ENCODE results near the gene COBL. TPM values are rescaled to one million over a fixed set of nuclear protein-coding genes. Genes with fewer than 3 reads are reported as not detected.

The COBL gene
- total RNA-seq, 1 donor from 2014 or later, result 6.3 TPM

DNA sequence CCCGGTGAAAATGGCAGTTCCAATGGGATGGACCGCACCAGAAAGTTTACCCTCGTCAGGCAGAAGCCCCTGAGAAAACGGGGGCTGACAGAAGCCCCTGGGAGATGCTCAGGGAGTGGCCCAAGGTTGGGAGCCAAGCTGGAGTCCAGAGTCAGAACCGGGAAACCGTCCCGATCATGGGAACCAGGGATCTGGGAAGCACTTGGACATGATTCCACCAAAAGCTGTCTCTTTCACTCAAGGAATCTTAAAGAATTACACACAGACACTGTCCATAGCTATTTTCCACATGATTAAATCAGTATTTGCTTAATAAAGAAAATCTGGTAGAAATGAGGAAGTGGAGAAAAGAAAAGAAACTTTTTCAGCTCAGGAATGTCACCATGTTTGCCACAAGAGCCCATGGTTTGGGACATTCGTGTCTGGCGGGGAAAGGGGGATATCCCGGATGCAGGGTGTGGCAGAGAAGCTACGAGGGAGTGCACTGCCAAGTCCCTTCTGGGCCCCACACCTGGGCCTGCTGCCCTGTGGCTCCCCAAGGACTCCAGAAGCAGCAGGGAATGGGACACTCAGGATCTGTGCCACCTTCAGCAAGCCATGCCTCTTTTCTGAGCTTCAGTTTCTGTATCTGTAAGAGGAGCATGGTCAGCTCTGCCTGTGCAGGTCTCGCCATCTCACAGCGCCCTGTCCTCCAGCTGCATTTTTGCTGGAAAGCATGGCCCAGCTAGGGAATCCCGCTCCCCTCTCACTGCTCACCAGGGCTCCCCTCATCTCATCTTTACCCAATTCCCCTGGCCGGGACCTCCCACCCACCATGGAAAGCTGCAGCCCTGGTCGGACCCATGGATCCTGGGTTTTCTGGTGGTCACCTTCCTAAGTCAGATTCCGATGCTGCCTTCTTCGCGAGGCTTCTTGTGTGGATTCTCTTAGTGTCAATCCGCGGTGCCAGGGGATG, 308.8 kb downstream of the COBL start:
- Histone ChIP-seq H3F3A (ENCODE audit: low read depth) (no peaks in the 10 kb centered on the region), H2AFZ (replicated peaks) (no peak overlapping the region), H3K79me2 (ENCODE audit: low read depth) (no peaks in the 10 kb centered on the region), H3K36me3 (no peaks in the 10 kb centered on the region), H3K27me3 (no peaks in the 10 kb centered on the region), H3K9me3 (ENCODE audit: low read depth) (no peaks in the 10 kb centered on the region), H4K20me1 (ENCODE audit: low read depth) (no peaks in the 10 kb centered on the region), H3K9ac (no peak overlapping the region), H3K27ac (no peak overlapping the region), H3K4me3 (no peak overlapping the region), H3K4me2 (no peak overlapping the region), H3K4me1 (no peaks in the 10 kb centered on the region)
- Mint-ChIP-seq H3K4me1 (no peaks in the 10 kb centered on the region), H3K36me3 (no peaks in the 10 kb centered on the region), H3K27me3 (ENCODE audit: insufficient read depth, low read depth) (no peaks in the 10 kb centered on the region), H3K9me3 (no peaks in the 10 kb centered on the region), H3K4me3 (no peak overlapping the region), H3K27ac (no peak overlapping the region)
- no peak for DNase-seq (ENCODE audit: low spot score)
- TF ChIP-seq, protein P1, sequence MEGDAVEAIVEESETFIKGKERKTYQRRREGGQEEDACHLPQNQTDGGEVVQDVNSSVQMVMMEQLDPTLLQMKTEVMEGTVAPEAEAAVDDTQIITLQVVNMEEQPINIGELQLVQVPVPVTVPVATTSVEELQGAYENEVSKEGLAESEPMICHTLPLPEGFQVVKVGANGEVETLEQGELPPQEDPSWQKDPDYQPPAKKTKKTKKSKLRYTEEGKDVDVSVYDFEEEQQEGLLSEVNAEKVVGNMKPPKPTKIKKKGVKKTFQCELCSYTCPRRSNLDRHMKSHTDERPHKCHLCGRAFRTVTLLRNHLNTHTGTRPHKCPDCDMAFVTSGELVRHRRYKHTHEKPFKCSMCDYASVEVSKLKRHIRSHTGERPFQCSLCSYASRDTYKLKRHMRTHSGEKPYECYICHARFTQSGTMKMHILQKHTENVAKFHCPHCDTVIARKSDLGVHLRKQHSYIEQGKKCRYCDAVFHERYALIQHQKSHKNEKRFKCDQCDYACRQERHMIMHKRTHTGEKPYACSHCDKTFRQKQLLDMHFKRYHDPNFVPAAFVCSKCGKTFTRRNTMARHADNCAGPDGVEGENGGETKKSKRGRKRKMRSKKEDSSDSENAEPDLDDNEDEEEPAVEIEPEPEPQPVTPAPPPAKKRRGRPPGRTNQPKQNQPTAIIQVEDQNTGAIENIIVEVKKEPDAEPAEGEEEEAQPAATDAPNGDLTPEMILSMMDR (IDR thresholded peaks at IDR 0.05), result no peak
- no peak for TF ChIP-seq EZH2phosphoT487 (IDR thresholded peaks at IDR 0.05)

DNA sequence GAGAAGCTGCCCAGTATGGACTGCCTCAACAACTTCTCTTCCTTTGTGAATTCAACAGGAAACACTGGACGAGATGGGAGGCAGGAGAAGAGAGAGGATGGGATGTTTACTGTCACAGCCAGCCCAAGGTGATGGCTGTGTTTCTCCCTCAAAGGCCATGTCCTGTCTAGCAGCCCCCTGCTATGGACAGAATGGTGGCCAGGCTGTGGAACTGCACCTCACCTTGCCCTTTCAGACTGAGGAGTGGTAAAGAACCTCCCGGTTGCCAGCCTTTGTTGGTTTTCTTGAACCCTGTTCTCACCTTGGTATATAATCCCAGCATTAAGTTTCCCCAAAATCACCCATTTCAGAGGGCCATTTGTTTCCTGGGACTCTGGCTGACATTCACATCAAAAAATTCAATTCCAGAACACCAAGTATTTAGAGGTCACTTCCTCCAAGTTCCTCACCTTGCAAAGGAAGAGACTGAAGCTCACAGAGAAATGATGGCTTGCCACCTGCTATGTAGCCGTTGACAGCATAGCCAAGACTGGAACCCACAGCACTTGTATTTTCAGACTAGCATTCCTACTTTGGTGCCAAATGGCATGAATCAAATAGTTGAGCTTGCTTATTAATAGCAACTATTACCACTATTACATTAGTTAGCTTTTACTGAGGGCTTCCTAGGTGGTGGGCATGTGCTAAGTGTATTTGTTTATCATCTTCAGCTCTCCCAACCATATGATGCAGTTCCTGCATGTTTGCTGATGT, 309.9 kb downstream of the COBL start:
- no peaks in the 10 kb centered on the region for H3K27me3 Mint-ChIP-seq (ENCODE audit: insufficient read depth, low read depth)
- Histone ChIP-seq H2AFZ (replicated peaks) (no peak overlapping the region), H3K9ac (no peak overlapping the region), H3F3A (ENCODE audit: low read depth) (no peaks in the 10 kb centered on the region), H3K4me3 (no peak overlapping the region), H4K20me1 (ENCODE audit: low read depth) (no peaks in the 10 kb centered on the region), H3K36me3 (no peaks in the 10 kb centered on the region), H3K27me3 (no peaks in the 10 kb centered on the region), H3K27ac (no peak overlapping the region), H3K4me1 (no peaks in the 10 kb centered on the region), H3K4me2 (no peak overlapping the region), H3K9me3 (ENCODE audit: low read depth) (no peaks in the 10 kb centered on the region), H3K79me2 (ENCODE audit: low read depth) (no peaks in the 10 kb centered on the region)
- no peak overlapping the region for H3K4me3 Mint-ChIP-seq
- H3K27ac Mint-ChIP-seq, result no peak overlapping the region
- H3K9me3 Mint-ChIP-seq, result peaks cover under 1% of the 10 kb centered on the region
- H3K4me1 Mint-ChIP-seq, result no peaks in the 10 kb centered on the region
- TF ChIP-seq EZH2 (IDR thresholded peaks at IDR 0.05) (no peak), EZH2phosphoT487 (IDR thresholded peaks at IDR 0.05) (no peak)
- TF ChIP-seq, protein P1 (IDR thresholded peaks at IDR 0.05), result no peak
- DNase-seq (ENCODE audit: low spot score), result no peak
- H3K36me3 Mint-ChIP-seq, result no peaks in the 10 kb centered on the region

DNA sequence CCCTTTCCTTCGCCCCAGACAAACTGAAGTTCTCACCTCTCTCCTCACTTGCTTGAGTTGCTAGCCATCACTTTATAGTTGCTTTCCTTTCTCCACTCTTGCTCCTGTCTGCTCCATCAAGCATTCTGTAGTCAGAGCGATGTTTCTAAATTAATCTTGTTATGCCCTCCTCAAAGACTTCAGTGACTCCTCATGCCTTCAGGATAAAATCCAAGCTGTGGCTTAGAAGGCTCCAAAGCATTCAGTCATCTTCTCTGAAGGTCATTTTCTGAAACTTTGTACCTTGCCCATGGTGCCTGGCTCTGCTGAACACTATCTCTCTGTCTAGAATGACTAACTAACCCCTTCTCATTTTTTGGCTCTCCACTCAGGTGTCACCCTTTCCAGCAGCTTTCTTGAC, 311.5 kb downstream of the COBL start:
- no peaks in the 10 kb centered on the region for H3K79me2 ChIP-seq (ENCODE audit: low read depth)
- H3F3A ChIP-seq (ENCODE audit: low read depth), result no peaks in the 10 kb centered on the region
- DNase-seq (ENCODE audit: low spot score), result no peak
- no peaks in the 10 kb centered on the region for H3K9me3 ChIP-seq (ENCODE audit: low read depth)
- H3K4me3 ChIP-seq, result no peak overlapping the region
- TF ChIP-seq EZH2 (IDR thresholded peaks at IDR 0.05), result no peak
- TF ChIP-seq, protein P1 (IDR thresholded peaks at IDR 0.05), result no peak
- no peak for TF ChIP-seq EZH2phosphoT487 (IDR thresholded peaks at IDR 0.05)
- no peak overlapping the region for H2AFZ ChIP-seq (replicated peaks)
- Mint-ChIP-seq H3K4me3 (no peak overlapping the region), H3K27ac (no peak overlapping the region), H3K36me3 (no peaks in the 10 kb centered on the region), H3K9me3 (peaks cover 7% of the 10 kb centered on the region), H3K4me1 (no peaks in the 10 kb centered on the region), H3K27me3 (ENCODE audit: insufficient read depth, low read depth) (no peaks in the 10 kb centered on the region)
- no peaks in the 10 kb centered on the region for H3K36me3 ChIP-seq
- H3K27ac ChIP-seq, result no peak overlapping the region
- H3K4me1 ChIP-seq, result no peaks in the 10 kb centered on the region
- no peak overlapping the region for H3K4me2 ChIP-seq
- no peaks in the 10 kb centered on the region for H3K27me3 ChIP-seq
- H3K9ac ChIP-seq, result no peak overlapping the region
- no peaks in the 10 kb centered on the region for H4K20me1 ChIP-seq (ENCODE audit: low read depth)
